GM21786 (cell line): Measurements from ENCODE around the gene THG1L.
"Not testable (repeated sequence)": the region's sequence is repeated elsewhere in the genome, so short reads cannot be mapped to it uniquely, and the experiment has no call there.

Experiments used
- ATAC-seq: cut with Tn5 transposase; IDR thresholded peaks from one replicate; pipeline ENCODE4 v1.9.1; 2021; ENCODE audit not compliant: unreplicated experiment

Gene THG1L

GRCh38 chr5:157731272-157732129 lies at the start of gene THG1L:
Gene THG1L, plus strand, starts transcription at chr5:157731420. Its CDS starts 21 bp downstream, at chr5:157731441.
- peak; percentile 93 for ATAC-seq

- ATAC-seq: no peak
Observed at GRCh38 chr5:157682257-157682656, 49.0 kb upstream of the THG1L start.

- ATAC-seq: not testable (repeated sequence)
Observed at GRCh38 chr5:157686276-157687197, 44.7 kb upstream of the THG1L start.

GRCh38 chr5:157687198-157687554 lies 44.0 kb upstream of the THG1L start:
- ATAC-seq: no peak

GRCh38 chr5:157689942-157690689 lies 41.1 kb upstream of the THG1L start:
- no peak for ATAC-seq

GRCh38 chr5:157690690-157691433 lies 40.4 kb upstream of the THG1L start:
- ATAC-seq: no peak

- ATAC-seq: not testable (repeated sequence)
Observed at GRCh38 chr5:157693816-157694215, 37.4 kb upstream of the THG1L start.

- ATAC-seq: not testable (repeated sequence)
Observed at GRCh38 chr5:157696154-157696553, 35.1 kb upstream of the THG1L start.

- ATAC-seq: not testable (repeated sequence)
Observed at GRCh38 chr5:157698674-157699073, 32.5 kb upstream of the THG1L start.

- ATAC-seq: no peak
Observed at GRCh38 chr5:157703736-157704135, 27.5 kb upstream of the THG1L start.

- no peak for ATAC-seq
Observed at GRCh38 chr5:157708866-157709265, 22.4 kb upstream of the THG1L start.

- ATAC-seq: no peak
Observed at GRCh38 chr5:157709346-157709745, 21.9 kb upstream of the THG1L start.

GRCh38 chr5:157710431-157710830 lies 20.8 kb upstream of the THG1L start:
- ATAC-seq: no peak

GRCh38 chr5:157710882-157711281 lies 20.3 kb upstream of the THG1L start:
- no peak for ATAC-seq

GRCh38 chr5:157713830-157714595 lies 17.2 kb upstream of the THG1L start:
- ATAC-seq: no peak

- no peak for ATAC-seq
Observed at GRCh38 chr5:157714596-157714864, 16.7 kb upstream of the THG1L start.

GRCh38 chr5:157718519-157718918 lies 12.7 kb upstream of the THG1L start:
- ATAC-seq: peak; percentile 77

GRCh38 chr5:157719245-157719644 lies 12.0 kb upstream of the THG1L start:
- ATAC-seq: no peak

- ATAC-seq: no peak
Observed at GRCh38 chr5:157721159-157721558, 10.1 kb upstream of the THG1L start.

GRCh38 chr5:157722895-157723294 lies 8.3 kb upstream of the THG1L start:
- not testable (repeated sequence) for ATAC-seq
